GM18951 (cell line): ENCODE data around the gene NCKAP5.

Source experiments
- POLR2A ChIP-seq: IDR thresholded peaks from 4 replicates; pipeline ENCODE4 v1.6.1; 2011; ENCODE audit warnings: mild to moderate bottlenecking; ENCODE audit not compliant: insufficient read length, insufficient read depth; ENCODE audit errors: extremely low read depth
- in situ Hi-C: fragments of 300-500 bp; cut with MboI; formaldehyde crosslinking; loops from one replicate; pipeline ENCODE4 v1.12.0; 2022; ENCODE audit warnings: low sequenced_read_pairs, mixed read lengths, inconsistent platforms; ENCODE audit not compliant: unreplicated experiment

Gene NCKAP5

GRCh38 chr2:132896073-132896472, 672.2 kb downstream of the NCKAP5 start:
- TF ChIP-seq POLR2A, result no peak
- in situ Hi-C loops, result no loop called here

- TF ChIP-seq POLR2A, result no peak
- in situ Hi-C loops, result no loop called here
Measured at GRCh38 chr2:132891498-132891897, 676.8 kb downstream of the NCKAP5 start.

- in situ Hi-C loops, result no loop called here
- no peak for TF ChIP-seq POLR2A
Measured at GRCh38 chr2:132886574-132886973, 681.7 kb downstream of the NCKAP5 start.

- no peak for TF ChIP-seq POLR2A
- in situ Hi-C loops, result no loop called here
Measured at GRCh38 chr2:132884705-132885104, 683.6 kb downstream of the NCKAP5 start.

GRCh38 chr2:132884292-132884691, 684.0 kb downstream of the NCKAP5 start:
- TF ChIP-seq POLR2A, result no peak
- in situ Hi-C loops, result no loop called here

GRCh38 chr2:132883430-132883829, 684.8 kb downstream of the NCKAP5 start:
- TF ChIP-seq POLR2A, result no peak
- in situ Hi-C loops, result no loop called here

GRCh38 chr2:132881546-132881945, 686.7 kb downstream of the NCKAP5 start:
- no peak for TF ChIP-seq POLR2A
- in situ Hi-C loops, result no loop called here

- no peak for TF ChIP-seq POLR2A
- in situ Hi-C loops, result no loop called here
Measured at GRCh38 chr2:132877923-132878322, 690.3 kb downstream of the NCKAP5 start.

- in situ Hi-C loops, result no loop called here
- no peak for TF ChIP-seq POLR2A
Measured at GRCh38 chr2:132876745-132877391, 691.4 kb downstream of the NCKAP5 start.

GRCh38 chr2:132875193-132875592, 693.1 kb downstream of the NCKAP5 start:
- in situ Hi-C loops, result no loop called here
- TF ChIP-seq POLR2A, result no peak

GRCh38 chr2:132873738-132874137, 694.5 kb downstream of the NCKAP5 start:
- in situ Hi-C loops, result no loop called here
- no peak for TF ChIP-seq POLR2A

- no peak for TF ChIP-seq POLR2A
Measured at GRCh38 chr2:132871831-132872230, 696.4 kb downstream of the NCKAP5 start.

GRCh38 chr2:132863961-132864360, 704.3 kb downstream of the NCKAP5 start:
- in situ Hi-C loops, result no loop called here

More at GRCh38 chr2:132871831-132872230, 696.4 kb downstream of the NCKAP5 start:
- in situ Hi-C loops, result no loop called here

GRCh38 chr2:132860220-132860619, 708.0 kb downstream of the NCKAP5 start:
- in situ Hi-C loops, result no loop called here
- no peak for TF ChIP-seq POLR2A

More at GRCh38 chr2:132863961-132864360, 704.3 kb downstream of the NCKAP5 start:
- no peak for TF ChIP-seq POLR2A

GRCh38 chr2:132859590-132859989, 708.7 kb downstream of the NCKAP5 start:
- no peak for TF ChIP-seq POLR2A
- in situ Hi-C loops, result no loop called here

GRCh38 chr2:132857319-132857718, 710.9 kb downstream of the NCKAP5 start:
- TF ChIP-seq POLR2A, result no peak
- in situ Hi-C loops, result no loop called here
